Esophagus squamous epithelium (tissue), 4 donors: Measurements from ENCODE around the gene CREBBP.

Experiments used
- CTCF ChIP-seq, 6 experiments: fragments of 450-650 bp in 4 of 6; fragments of 200-600 bp in 2 of 6; sonication (generic) in 2 of 6; IDR thresholded peaks; one replicate each; pipeline ENCODE4 v1.5.1; 2016 to 2019; ENCODE audit warnings: antibody characterized with exemption in 6 of 6, mild to moderate bottlenecking in 4 of 6, moderate library complexity in 4 of 6
- POLR2A ChIP-seq, 4 donors: fragments of 450-650 bp; IDR thresholded peaks; one replicate each; pipeline ENCODE4 v1.6.1; 2017; ENCODE audit warnings: antibody characterized with exemption in 4 of 4, mild to moderate bottlenecking in 4 of 4, moderate library complexity in 3 of 4

GRCh38 chr16:3810198-3810664 is 70.3 kb downstream of the CREBBP start:
- no peak for TF ChIP-seq CTCF (IDR thresholded peaks at IDR 0.05)
- no peak for TF ChIP-seq POLR2A (IDR thresholded peaks at IDR 0.05)
